B cell (primary cell): Measurements from ENCODE around the gene VAV3. TPM values are rescaled to one million over a fixed set of nuclear protein-coding genes. Genes with fewer than 3 reads are reported as not detected.

Experiments
- ATAC-seq: fragments of 200-7000 bp; cut with Tn5 transposase; one replicate; pipeline ENCODE4 v1.10.0; 2021; ENCODE audit warnings: low read depth, mild to moderate bottlenecking, moderate number of reproducible peaks, moderate library complexity
- CTCF ChIA-PET: fragments of 350-600 bp; sonication (Branson Sonifier 250); formaldehyde crosslinking; loops from one replicate; lab custom pipeline; 2021; ENCODE audit warnings: antibody characterized with exemption, inconsistent platforms; lab: Charles Lee
- POLR2A ChIA-PET: fragments of 350-600 bp; sonication (Branson Sonifier 250); formaldehyde crosslinking; loops from one replicate; lab custom pipeline; 2021; ENCODE audit warnings: antibody characterized with exemption; lab: Charles Lee
- DNase-seq: peaks from one replicate; pipeline ENCODE4 v3.0.0; 2013
- H2AFZ ChIP-seq: 2 replicates; pipeline ENCODE4 v1.6.1; 2012; ENCODE audit warnings: mild to moderate bottlenecking, low read depth, low read length; ENCODE audit not compliant: insufficient read depth, poor library complexity, severe bottlenecking
- H3K27ac ChIP-seq, 2 donors: 1 replicate in 1 of 2; 2 replicates in 1 of 2; pipeline ENCODE4 v1.5.1; 2012 to 2013; ENCODE audit warnings: low read length in 2 of 2, mild to moderate bottlenecking in 2 of 2, moderate library complexity in 1 of 2
- H3K27me3 ChIP-seq, 4 experiments: fragments of 200-600 bp in 1 of 4; sonication (generic) in 1 of 4; replicated peaks in 1 of 4; 1 replicate in 2 of 4; 2 replicates in 2 of 4; pipeline versions ENCODE4 v1.6.1 to v1.7.0; 2013 to 2016; ENCODE audit warnings: low read length in 3 of 4, mild to moderate bottlenecking in 2 of 4, mixed read lengths in 1 of 4, moderate library complexity in 1 of 4; ENCODE audit not compliant: insufficient read depth in 4 of 4, control insufficient read depth in 3 of 4; ENCODE audit errors: control extremely low read depth in 1 of 4
- H3K36me3 ChIP-seq, 2 experiments: replicated peaks in 1 of 2; 1 replicate in 1 of 2; 2 replicates in 1 of 2; pipeline versions ENCODE4 v1.6.1 to v1.7.1; 2013; ENCODE audit warnings: low read length in 1 of 2; ENCODE audit not compliant: insufficient read depth in 2 of 2, control insufficient read depth in 1 of 2; ENCODE audit errors: control extremely low read depth in 1 of 2, extremely low read depth in 1 of 2
- H3K4me1 ChIP-seq, 2 donors: fragments of 200-600 bp in 1 of 2; sonication (generic) in 1 of 2; 1 replicate in 1 of 2; 2 replicates in 1 of 2; pipeline versions ENCODE4 v1.5.1 to v1.6.1; 2013 to 2017; ENCODE audit warnings: low read length in 2 of 2; ENCODE audit not compliant: control insufficient read depth in 2 of 2, insufficient read depth in 2 of 2
- H3K4me2 ChIP-seq: replicated peaks from 2 replicates; pipeline ENCODE3; 2012; ENCODE audit warnings: mild to moderate bottlenecking, low read depth, low read length; ENCODE audit not compliant: poor library complexity, severe bottlenecking
- H3K4me3 ChIP-seq, 5 experiments: fragments of 200-600 bp in 1 of 5; sonication (generic) in 1 of 5; 1 replicate in 3 of 5; 2 replicates in 2 of 5; pipeline versions ENCODE4 v1.5.1 to v1.7.0; 2011 to 2016; ENCODE audit warnings: low read length in 4 of 5, mild to moderate bottlenecking in 4 of 5, low read depth in 2 of 5, control low read depth in 1 of 5, moderate library complexity in 1 of 5; ENCODE audit not compliant: insufficient read depth in 1 of 5; ENCODE audit errors: control extremely low read depth in 1 of 5, extremely low read depth in 1 of 5
- H3K79me2 ChIP-seq: fragments of 200-600 bp; sonication (generic); one replicate; pipeline ENCODE4 v1.6.0; 2016; ENCODE audit warnings: low read length; ENCODE audit not compliant: control insufficient read depth, insufficient read depth
- H3K9ac ChIP-seq: fragments of 200-600 bp; sonication (generic); 2 replicates; pipeline ENCODE4 v1.6.1; 2017; ENCODE audit warnings: mild to moderate bottlenecking, low read length, moderate library complexity
- H3K9me3 ChIP-seq, 3 donors: one replicate each; pipeline versions ENCODE4 v1.6.1 to v1.7.1; 2013; ENCODE audit warnings: low read length in 2 of 3; ENCODE audit not compliant: control insufficient read depth in 2 of 3, insufficient read depth in 1 of 3; ENCODE audit errors: control extremely low read depth in 1 of 3
- H4K20me1 ChIP-seq: 2 replicates; pipeline ENCODE4 v1.6.0; 2012; ENCODE audit warnings: mild to moderate bottlenecking, low read length; ENCODE audit not compliant: insufficient read depth, control insufficient read depth, poor library complexity, severe bottlenecking
- H3K27ac Mint-ChIP-seq: one replicate; pipeline ENCODE4 v1.8.0; 2021; ENCODE audit warnings: mixed read lengths
- H3K27me3 Mint-ChIP-seq: one replicate; pipeline ENCODE4 v1.8.0; 2021; ENCODE audit warnings: mixed read lengths
- H3K4me1 Mint-ChIP-seq: one replicate; pipeline ENCODE4 v1.8.0; 2021; ENCODE audit warnings: mixed read lengths
- H3K4me3 Mint-ChIP-seq: one replicate; pipeline ENCODE4 v1.8.0; 2021; ENCODE audit warnings: mixed read lengths
- H3K9me3 Mint-ChIP-seq: one replicate; pipeline ENCODE4 v1.8.0; 2022; ENCODE audit warnings: mixed read lengths; ENCODE audit not compliant: insufficient read depth
- EZH2 ChIP-seq: IDR thresholded peaks from 2 replicates; pipeline ENCODE4 v1.6.1; 2012; ENCODE audit warnings: borderline replicate concordance, low read depth, mild to moderate bottlenecking, moderate library complexity, low read length; ENCODE audit not compliant: insufficient read depth, poor library complexity, severe bottlenecking
- WGBS: methylation state at CpG from one replicate; pipeline ENCODE4 v1.1.5; 2013; ENCODE audit warnings: missing lambda C conversion rate; ENCODE audit not compliant: insufficient coverage; 5-methylcytosine and 5-hydroxymethylcytosine counted together
- intact Hi-C: fragments of 100-400 bp; cut with micrococcal nuclease; formaldehyde crosslinking; loops from one replicate; pipeline ENCODE4 v1.10.0; 2022
- polyA plus RNA-seq: library from polyadenylated mRNA; depleted of rRNA; stranded (reverse); fragments of >200 nt; gene quantifications from 2 replicates; pipeline ENCODE4 v1.2.3, GENCODE V29; 2012
- total RNA-seq, 2 donors: library from RNA; stranded (reverse); fragments of 120-200 nt in 1 of 2; gene quantifications; 1 replicate in 1 of 2; 2 replicates in 1 of 2; pipeline versions ENCODE4 v1.2.3 to v1.2.4, GENCODE V29; 2013 to 2022
- TF ChIP-seq, protein P1 (sequence below): fragments of 200-600 bp; IDR thresholded peaks from one replicate; pipeline ENCODE4 v1.8.0; 2022; ENCODE audit warnings: antibody characterized with exemption, mild to moderate bottlenecking

VAV3 gene
- total and polyA plus RNA-seq, 2 donors (not counting 1 experiment from before 2014, with no cell fraction given), result 14.8 to 32.5 TPM

DNA sequence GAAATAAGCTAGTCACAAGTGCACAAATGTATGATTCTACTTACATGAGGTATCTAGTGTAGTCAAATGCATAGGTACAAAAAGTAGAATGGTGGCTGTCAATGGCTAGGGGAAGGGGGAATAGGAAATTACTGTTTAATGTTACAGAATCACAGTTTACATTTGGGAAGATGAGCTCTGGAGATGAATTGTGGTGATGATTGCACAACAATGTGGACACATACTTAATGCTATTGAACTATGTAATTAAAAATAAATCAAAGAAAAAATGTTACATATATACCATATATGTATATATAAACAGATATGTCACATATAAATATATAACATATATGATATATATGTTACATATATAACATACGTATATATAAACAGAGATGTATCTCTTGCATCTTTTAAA, 39.4 kb downstream of the VAV3 start:
- peaks cover 67% of the 10 kb centered on the region for H3K4me1 Mint-ChIP-seq
- no peak for DNase-seq
- POLR2A ChIA-PET, result interaction anchor here (0.6 kb wide), 1 partner anchor 8 kb away, joined by 5 read pairs; no protein-coding TSS in a partner anchor

DNA sequence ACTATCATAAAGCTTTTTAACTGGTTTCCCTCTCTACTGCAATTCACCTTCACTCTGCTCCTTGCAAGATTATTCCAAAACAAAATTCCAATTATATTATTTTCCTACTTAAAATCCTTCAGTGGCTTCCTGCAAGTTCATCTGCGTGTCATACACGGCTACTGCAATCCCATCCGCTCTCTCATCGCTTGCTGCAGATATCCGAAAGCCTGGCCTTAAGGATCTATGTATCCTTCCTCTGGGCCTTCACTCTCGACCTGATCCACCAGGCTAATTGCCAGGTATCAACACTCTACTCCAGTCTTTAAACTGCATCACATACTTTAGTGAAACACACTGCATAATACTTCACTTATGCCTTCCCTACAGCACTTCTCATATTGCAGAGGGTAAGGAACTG, 44.0 kb downstream of the VAV3 start:
- Histone ChIP-seq H3K4me2 (no peak overlapping the region), H3K27ac (no peak overlapping the region), H3K9me3 (peaks cover 0 to 3% (median 2%) of the 10 kb centered on the region in 3 donors), H3K4me1 (peaks cover 22 to 37% of the 10 kb centered on the region in 2 donors), H3K4me3 (no peak overlapping the region), H3K79me2 (peaks cover 93% of the 10 kb centered on the region), H3K36me3 (no peaks in the 10 kb centered on the region), H2AFZ (no peak overlapping the region), H4K20me1 (peaks cover 14% of the 10 kb centered on the region), H3K9ac (no peak overlapping the region), H3K27me3 (no peaks in the 10 kb centered on the region)
- peak overlapping the region; percentile 51 for H3K4me3 Mint-ChIP-seq
- no peak for DNase-seq
- no peak for ATAC-seq
- H3K27ac Mint-ChIP-seq, result peak overlapping the region; percentile 64
- WGBS, result 97% methylated on average over 5 of the region's 6 CpGs
- intact Hi-C loops, result no loop called here
- peaks cover 59% of the 10 kb centered on the region for H3K4me1 Mint-ChIP-seq
- no peaks in the 10 kb centered on the region for H3K27me3 Mint-ChIP-seq
- no peaks in the 10 kb centered on the region for H3K9me3 Mint-ChIP-seq
- ChIA-PET POLR2A (no interaction called here), CTCF (interaction anchor here (1.7 kb wide), 1 partner anchor 43 kb away, joined by 4 read pairs; no protein-coding TSS in a partner anchor)
- no peak for TF ChIP-seq EZH2
- TF ChIP-seq, protein P1, sequence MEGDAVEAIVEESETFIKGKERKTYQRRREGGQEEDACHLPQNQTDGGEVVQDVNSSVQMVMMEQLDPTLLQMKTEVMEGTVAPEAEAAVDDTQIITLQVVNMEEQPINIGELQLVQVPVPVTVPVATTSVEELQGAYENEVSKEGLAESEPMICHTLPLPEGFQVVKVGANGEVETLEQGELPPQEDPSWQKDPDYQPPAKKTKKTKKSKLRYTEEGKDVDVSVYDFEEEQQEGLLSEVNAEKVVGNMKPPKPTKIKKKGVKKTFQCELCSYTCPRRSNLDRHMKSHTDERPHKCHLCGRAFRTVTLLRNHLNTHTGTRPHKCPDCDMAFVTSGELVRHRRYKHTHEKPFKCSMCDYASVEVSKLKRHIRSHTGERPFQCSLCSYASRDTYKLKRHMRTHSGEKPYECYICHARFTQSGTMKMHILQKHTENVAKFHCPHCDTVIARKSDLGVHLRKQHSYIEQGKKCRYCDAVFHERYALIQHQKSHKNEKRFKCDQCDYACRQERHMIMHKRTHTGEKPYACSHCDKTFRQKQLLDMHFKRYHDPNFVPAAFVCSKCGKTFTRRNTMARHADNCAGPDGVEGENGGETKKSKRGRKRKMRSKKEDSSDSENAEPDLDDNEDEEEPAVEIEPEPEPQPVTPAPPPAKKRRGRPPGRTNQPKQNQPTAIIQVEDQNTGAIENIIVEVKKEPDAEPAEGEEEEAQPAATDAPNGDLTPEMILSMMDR, result no peak

More for the DNA sequence above, 39.4 kb downstream of the VAV3 start:
- Histone ChIP-seq H3K4me1 (peaks cover 26 to 47% of the 10 kb centered on the region in 2 donors), H3K9ac (no peak overlapping the region), H4K20me1 (peaks cover 9% of the 10 kb centered on the region), H2AFZ (no peak overlapping the region), H3K27me3 (no peaks in the 10 kb centered on the region), H3K4me2 (no peak overlapping the region), H3K79me2 (peaks cover 95% of the 10 kb centered on the region), H3K36me3 (no peaks in the 10 kb centered on the region), H3K9me3 (no peaks in the 10 kb centered on the region), H3K27ac (no peak overlapping the region), H3K4me3 (no peak overlapping the region)
- H3K27ac Mint-ChIP-seq, result no peak overlapping the region
- no peaks in the 10 kb centered on the region for H3K9me3 Mint-ChIP-seq
- no peaks in the 10 kb centered on the region for H3K27me3 Mint-ChIP-seq
- no peak overlapping the region for H3K4me3 Mint-ChIP-seq
- intact Hi-C loops, result loop anchor here (5.0 kb wide), 1 partner anchor 37 kb away; no protein-coding TSS in a partner anchor
- TF ChIP-seq, protein P1, result no peak
- TF ChIP-seq EZH2, result no peak
- CTCF ChIA-PET, result no interaction called here
- WGBS, result no CpG with 5 or more reads among the region's 1 CpG
- ATAC-seq, result no peak
